Hindlimb muscle (tissue), 1 donor: Measurements from ENCODE around the gene DCDC2. TPM values are rescaled to one million over a fixed set of nuclear protein-coding genes. Genes with fewer than 3 reads are reported as not detected.
"Not testable (repeated sequence)": the region's sequence is repeated elsewhere in the genome, so short reads cannot be mapped to it uniquely, and the experiment has no call there.

Experiments
- DNase-seq: peaks from one replicate; pipeline ENCODE4 v3.0.0-alpha.2; 2013
- polyA plus RNA-seq: library from polyadenylated mRNA; unstranded; fragments of 120-200 nt; gene quantifications from one replicate; pipeline ENCODE4 v1.2.1, GENCODE V29; 2013; ENCODE audit not compliant: insufficient read length

DCDC2 gene
- polyA plus RNA-seq, 1 donor, result 0.08 TPM

DNA sequence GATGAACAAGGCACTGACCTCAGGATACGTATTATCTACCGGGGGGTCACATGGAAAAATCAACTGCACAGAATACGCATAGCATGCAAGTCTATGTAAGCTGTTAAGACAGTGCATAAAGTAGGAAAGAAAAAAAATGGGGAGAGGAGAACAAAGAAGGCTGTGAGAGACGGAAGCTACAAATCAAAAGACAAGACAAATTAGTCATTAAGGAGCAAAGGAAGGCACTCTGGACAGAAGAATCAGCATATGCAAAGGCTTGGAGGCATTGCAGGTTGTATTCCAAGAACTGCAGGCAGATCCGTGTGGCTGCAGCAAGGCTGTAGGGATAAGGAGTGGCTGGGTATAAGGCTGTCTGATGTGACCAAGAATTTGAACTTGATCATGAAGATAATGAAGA is 142.9 kb downstream of the DCDC2 start:
- DNase-seq, result no peak

DNA sequence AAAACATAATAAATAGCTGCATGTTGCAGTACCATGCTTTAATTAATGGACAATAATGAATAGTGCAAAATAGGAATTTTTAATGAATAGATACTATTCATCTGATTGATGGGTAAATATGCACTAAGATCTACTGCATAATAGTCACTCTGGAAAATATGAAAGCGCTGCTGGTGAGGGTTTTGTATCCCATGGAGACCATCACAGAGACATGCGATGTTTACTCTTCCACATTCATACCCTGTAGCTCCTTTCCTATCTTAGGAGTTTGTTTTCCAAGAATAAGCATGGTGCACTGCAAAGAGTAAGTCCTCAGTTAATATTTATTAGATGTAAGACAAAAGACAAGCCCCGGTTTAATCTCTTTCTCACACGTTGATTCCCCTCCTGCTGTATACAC is 150.4 kb downstream of the DCDC2 start:
- DNase-seq, result no peak

- DNase-seq, result peak; percentile 47
Measured at GRCh38 chr6:24205020-24205492, 152.8 kb downstream of the DCDC2 start.

DNA sequence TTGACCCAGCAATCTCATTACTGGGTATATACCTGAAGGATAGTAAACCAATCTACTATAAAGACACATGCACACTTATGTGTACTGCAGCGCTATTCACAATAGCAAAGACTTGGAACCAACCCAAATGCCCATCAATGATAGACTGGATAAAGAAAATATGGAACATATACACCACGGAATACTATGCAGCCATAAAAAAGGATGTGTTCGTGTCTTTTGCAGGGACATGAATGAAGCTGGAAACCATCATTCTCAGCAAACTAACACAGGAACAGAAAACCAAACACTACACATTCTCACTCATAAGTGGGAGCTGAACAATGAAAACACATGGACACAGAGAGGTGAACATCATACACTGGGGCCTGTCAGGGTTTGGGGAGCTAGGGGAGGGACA is 153.7 kb downstream of the DCDC2 start:
- DNase-seq, result not testable (repeated sequence)

GRCh38 chr6:24197892-24198291 is 160.0 kb downstream of the DCDC2 start:
- DNase-seq, result no peak

DNA sequence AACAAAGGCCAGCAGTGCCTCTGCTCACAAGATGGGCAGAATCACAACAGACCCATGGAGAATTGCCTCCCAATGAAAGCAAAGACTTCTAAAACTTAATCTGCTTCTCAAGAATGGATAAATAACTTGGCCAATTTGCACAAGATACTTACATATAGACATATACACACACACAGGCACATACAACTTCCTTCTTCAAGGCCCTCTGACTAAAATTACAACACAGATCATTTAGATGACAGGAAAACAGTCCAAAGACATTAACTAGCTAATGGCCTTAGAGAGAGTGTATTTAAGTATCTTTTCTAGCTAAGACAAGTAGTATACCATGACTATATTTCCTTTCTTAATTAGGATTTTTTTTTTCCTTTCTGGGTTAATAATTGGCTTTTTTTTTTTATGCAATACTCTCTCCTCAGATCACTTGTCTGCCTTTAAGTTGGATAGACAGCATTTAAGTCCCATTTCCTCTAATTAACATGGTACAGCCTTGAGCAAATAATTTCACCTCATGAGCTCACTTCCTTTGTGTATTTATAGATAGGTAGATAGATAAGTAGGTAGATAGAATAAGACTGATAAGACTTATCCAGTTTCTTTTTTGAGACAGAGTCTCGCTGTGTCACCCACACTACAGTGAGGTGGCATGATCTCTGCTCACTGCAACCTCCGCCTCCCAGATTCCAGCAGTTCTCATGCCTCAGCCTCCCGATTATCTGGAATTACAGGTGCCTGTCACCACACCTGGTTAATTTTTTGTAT is 161.8 kb downstream of the DCDC2 start:
- DNase-seq, result no peak

- no peak for DNase-seq
Measured at GRCh38 chr6:24194978-24195700, 162.7 kb downstream of the DCDC2 start.

DNA sequence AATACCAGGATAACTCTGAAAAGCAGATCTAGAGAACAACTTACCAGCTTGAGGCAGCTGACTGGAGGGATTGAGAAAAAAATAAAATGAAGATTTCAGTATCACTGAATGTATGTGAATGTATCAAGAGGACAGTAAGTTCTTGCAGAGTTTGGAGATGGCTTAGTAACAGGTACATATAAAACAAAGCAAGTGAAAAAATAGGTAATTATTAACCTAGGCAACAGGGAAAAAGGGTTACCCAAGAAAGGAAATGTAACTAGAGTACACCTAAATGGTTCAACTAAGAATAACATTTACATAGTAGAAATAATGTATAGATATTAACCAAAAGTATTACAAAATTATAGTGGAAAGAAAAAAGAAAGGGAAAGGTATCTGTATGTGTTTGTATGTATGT is 164.5 kb downstream of the DCDC2 start:
- no peak for DNase-seq

- DNase-seq, result no peak
Measured at GRCh38 chr6:24191346-24191745, 166.5 kb downstream of the DCDC2 start.

- no peak for DNase-seq
Measured at GRCh38 chr6:24188578-24189080, 169.2 kb downstream of the DCDC2 start.

DNA sequence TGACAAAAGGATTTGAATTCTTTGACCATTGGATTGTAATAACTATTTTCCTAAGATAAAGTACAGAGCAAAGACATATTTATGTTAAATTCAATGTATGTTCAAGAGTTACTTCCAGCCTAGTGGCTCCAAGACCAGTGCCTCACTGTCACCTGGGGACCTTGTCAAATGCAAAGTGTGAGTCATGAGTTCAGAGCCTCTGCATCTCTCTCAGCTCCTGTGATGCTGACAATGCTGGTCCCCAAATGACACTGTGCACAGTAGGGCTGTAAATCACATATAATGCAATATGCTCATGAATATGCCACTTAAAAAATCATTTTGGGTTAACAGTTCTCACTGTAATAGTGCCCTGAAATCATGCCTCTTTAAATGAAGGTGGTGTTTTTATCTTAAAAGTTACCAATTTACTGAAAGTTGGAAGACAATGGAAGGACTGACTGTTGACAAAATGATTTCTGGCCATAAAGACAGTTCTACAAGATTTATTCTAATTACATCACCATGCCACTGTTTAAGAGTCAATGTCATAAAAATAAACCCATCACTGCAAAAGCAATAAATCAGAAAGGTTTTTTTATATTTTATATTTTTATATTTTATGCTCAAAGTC is 169.8 kb downstream of the DCDC2 start:
- no peak for DNase-seq

DNA sequence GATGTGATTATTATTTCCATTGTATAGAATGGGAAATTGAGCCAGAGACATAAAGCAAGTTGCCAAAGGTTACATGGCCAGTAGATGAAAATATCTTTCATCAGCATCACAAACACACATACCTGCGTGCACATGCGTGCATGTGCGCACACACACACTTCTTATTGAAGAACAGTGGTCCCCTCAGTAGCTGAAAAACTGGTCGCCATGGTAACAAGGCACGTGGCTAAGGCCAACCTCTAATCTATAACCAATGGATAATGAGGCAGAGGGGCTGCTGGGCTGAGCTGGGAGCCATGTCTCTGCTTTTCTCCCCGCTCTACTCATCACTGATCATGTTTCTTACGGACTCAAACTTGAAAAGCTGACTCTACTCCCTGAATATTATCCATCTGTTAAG is 171.5 kb downstream of the DCDC2 start:
- DNase-seq, result no peak

GRCh38 chr6:24183584-24183983 is 174.3 kb downstream of the DCDC2 start:
- no peak for DNase-seq

GRCh38 chr6:24157886-24158285 is 200.0 kb downstream of the DCDC2 start:
- DNase-seq, result no peak

- no peak for DNase-seq
Measured at GRCh38 chr6:24154121-24154520, 203.7 kb downstream of the DCDC2 start.

GRCh38 chr6:24152014-24152413 is 205.8 kb downstream of the DCDC2 start:
- no peak for DNase-seq

DNA sequence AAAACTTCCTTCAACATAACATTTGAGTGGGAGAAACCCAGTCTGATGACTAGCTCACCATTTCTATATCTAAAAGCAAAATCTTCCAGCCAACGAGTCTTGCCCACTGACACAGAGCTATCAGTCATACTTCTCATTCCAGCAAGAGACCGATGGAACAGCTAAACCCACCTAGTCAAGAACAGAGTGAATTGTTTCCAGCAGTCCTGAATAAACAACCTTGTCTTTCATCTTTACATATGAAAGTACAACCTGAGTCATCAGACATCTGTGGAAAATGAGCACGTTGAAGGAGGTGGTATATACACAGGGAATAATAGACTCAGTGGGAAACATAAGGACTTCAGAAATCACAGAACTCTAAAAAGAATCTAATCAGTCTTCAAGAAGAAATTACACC is 208.0 kb downstream of the DCDC2 start:
- DNase-seq, result no peak

DNA sequence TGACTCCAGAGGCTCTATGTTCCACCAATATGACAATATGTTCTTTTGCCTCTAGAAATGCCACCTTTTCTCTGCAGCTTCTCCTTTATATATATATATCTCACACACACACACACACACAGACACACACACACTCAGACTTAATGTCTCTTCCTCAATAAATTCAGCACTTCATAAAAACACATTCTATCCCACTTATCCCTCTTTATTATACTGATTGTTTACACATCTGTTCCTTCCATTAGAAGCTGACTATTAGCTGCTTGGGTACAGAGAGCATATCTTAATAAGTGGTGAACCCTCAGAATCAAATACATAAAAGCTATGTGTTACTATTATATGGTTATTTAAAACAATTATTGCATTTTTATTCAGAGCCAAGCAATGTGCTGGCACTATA is 208.6 kb downstream of the DCDC2 start:
- DNase-seq, result no peak

- DNase-seq, result no peak
Measured at GRCh38 chr6:24148684-24149083, 209.2 kb downstream of the DCDC2 start.

DNA sequence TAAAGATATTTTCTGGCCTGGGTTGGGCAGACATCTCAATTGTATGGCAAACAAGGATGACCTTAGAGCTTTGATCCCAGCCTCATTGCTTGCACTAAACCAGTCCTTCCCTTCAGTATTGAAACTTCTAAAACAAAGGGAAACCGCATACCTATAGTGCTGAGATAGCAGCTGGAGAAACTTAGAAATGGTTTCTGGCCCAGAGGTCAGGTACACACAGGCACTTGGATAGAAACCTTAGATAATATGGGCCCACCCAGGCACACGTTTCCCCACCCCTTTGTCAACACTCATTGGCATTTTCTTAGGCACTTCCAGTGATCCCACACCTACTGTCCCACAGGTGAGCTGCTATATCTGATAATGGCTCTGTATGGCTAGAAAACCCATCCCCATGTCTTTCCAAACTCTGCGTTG is 209.7 kb downstream of the DCDC2 start:
- DNase-seq, result no peak

DNA sequence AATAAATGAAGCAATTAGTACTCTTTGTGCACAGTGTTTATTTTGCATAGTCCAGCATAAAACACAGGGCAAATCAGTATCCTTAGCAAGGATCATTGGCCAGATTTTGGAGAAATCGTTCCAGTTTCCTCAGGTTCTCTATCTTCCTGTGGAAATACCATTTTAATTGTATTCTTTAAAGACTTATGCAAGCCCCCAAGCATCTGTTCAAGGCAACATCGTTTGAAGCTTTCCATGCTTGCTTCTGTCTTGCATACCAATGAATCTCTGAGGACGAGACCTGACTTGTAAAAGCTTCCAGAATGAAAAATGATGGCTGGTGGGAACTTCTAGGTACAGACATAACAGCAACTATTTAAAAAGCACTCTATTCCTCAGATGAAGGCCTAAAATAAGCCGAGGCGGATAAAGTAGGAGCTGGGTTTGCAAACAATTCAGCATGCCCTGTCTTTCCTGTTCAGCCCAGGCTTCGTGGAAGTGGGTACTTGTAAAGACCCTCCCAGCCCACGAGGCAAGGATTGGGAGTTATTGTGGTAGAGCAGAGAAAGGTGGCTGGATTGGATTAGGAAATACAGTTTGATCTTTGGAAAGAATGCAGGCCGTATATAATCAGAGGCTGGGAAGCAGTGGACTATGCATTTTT is 210.2 kb downstream of the DCDC2 start:
- no peak for DNase-seq

DNA sequence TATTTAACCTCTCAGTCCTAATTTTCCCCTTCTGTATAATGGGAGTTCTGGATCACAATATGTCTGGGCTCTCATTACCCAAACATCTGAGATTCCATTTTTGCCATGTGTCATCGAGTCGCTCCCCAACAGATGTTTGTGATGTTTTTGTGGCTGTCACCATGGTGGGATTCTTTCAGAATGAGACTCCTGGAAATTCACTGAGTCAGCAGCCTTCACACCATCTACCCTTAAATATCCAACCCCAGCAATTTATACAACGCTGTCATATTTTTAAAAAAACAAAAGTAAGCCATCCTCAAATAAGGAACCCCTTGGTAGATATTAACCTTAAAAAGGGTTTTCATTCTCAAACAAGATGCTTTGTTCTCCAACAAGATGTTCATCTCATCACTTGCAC is 211.0 kb downstream of the DCDC2 start:
- DNase-seq, result no peak

GRCh38 chr6:24145690-24146131 is 212.1 kb downstream of the DCDC2 start:
- no peak for DNase-seq
